Retinal pigment epithelial cell (primary cell): ENCODE data around the gene ZBTB21.
A peak's percentile ranks its signal among the peaks of the same experiment; 100 is the strongest.
"Not testable (repeated sequence)": the region's sequence is repeated elsewhere in the genome, so short reads cannot be mapped to it uniquely, and the experiment has no call there.

Source experiments
- DNase-seq: peaks from one replicate; pipeline ENCODE4 v3.0.0-alpha.2; 2010; ENCODE audit warnings: low read depth
- H3K4me3 ChIP-seq: 2 replicates; pipeline ENCODE4 v1.5.1; 2011; ENCODE audit warnings: mild to moderate bottlenecking, low read length, control low read depth, moderate library complexity
- TF ChIP-seq, protein P1 (sequence below): conservative IDR thresholded peaks from 2 replicates; pipeline ENCODE4 v1.5.1; 2011; ENCODE audit warnings: low read depth, low read length, control low read depth, inconsistent platforms

ZBTB21 gene

GRCh38 chr21:41952568-41953248, 57.5 kb downstream of the ZBTB21 start:
- peak overlapping the region; percentile 48 for H3K4me3 ChIP-seq
- DNase-seq, result no peak
- TF ChIP-seq, protein P1, sequence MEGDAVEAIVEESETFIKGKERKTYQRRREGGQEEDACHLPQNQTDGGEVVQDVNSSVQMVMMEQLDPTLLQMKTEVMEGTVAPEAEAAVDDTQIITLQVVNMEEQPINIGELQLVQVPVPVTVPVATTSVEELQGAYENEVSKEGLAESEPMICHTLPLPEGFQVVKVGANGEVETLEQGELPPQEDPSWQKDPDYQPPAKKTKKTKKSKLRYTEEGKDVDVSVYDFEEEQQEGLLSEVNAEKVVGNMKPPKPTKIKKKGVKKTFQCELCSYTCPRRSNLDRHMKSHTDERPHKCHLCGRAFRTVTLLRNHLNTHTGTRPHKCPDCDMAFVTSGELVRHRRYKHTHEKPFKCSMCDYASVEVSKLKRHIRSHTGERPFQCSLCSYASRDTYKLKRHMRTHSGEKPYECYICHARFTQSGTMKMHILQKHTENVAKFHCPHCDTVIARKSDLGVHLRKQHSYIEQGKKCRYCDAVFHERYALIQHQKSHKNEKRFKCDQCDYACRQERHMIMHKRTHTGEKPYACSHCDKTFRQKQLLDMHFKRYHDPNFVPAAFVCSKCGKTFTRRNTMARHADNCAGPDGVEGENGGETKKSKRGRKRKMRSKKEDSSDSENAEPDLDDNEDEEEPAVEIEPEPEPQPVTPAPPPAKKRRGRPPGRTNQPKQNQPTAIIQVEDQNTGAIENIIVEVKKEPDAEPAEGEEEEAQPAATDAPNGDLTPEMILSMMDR, result no peak

- TF ChIP-seq, protein P1, result no peak
- no peak overlapping the region for H3K4me3 ChIP-seq
- DNase-seq, result no peak
Observed at GRCh38 chr21:41951876-41952567, 58.1 kb downstream of the ZBTB21 start.

GRCh38 chr21:41950941-41951351, 59.2 kb downstream of the ZBTB21 start:
- H3K4me3 ChIP-seq, result no peak overlapping the region
- DNase-seq, result no peak
- TF ChIP-seq, protein P1, result no peak

DNA sequence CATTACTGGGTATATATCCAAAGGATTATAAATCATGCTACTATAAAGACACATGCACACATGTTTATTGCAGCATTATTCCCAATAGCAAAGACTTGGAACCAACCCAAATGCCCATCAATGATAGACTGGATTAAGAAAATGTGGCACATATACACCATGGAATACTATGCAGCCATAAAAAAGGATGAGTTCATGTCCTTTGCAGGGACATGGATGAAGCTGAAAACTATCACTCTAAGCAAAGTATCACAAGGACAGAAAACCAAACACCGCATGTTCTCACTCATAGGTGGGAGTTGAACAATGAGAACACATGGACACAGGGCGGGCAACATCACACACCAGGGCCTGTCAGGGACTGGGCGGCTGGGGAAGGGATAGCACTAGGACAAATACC, 60.5 kb downstream of the ZBTB21 start:
- not testable (repeated sequence) for H3K4me3 ChIP-seq, DNase-seq

DNA sequence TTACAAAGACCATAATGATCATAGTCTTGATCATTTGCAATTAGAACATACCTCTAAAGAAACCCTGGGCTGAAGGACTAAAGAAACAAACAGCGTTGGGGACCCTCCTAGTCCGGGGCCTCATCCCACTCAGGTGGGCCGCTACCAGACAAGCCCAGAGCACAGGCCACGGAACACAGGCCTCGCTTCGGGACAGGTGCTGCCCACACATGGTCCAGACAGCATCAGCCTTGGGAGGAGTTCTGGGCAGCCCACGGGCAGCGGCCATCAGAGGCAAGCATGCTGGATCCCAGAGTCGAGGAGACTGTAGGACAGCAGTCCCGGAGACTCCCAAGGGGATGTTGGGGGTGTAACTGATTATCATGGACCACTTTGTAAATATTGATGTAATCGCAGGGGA, 61.3 kb downstream of the ZBTB21 start:
- no peak for DNase-seq
- TF ChIP-seq, protein P1, result no peak
- H3K4me3 ChIP-seq, result no peak overlapping the region

- no peak for DNase-seq
- TF ChIP-seq, protein P1, result no peak
- H3K4me3 ChIP-seq, result no peak overlapping the region
Observed at GRCh38 chr21:41948078-41948895, 61.9 kb downstream of the ZBTB21 start.

- no peak for DNase-seq
- H3K4me3 ChIP-seq, result no peak overlapping the region
- TF ChIP-seq, protein P1, result no peak
Observed at GRCh38 chr21:41945982-41946381, 64.2 kb downstream of the ZBTB21 start.
